H1 (cell line): ENCODE data around the gene KLHL14. TPM values are rescaled to one million over a fixed set of nuclear protein-coding genes. Genes with fewer than 3 reads are reported as not detected.

Source experiments
- CTCF ChIA-PET: fragments of 300-600 bp; sonication (Branson Sonifier 250); formaldehyde crosslinking; loops from one replicate; lab custom pipeline; 2021; ENCODE audit not compliant: partially characterized antibody; lab: Charles Lee
- POLR2A ChIA-PET: fragments of 300-600 bp; sonication (Branson Sonifier 250); formaldehyde crosslinking; loops from one replicate; lab custom pipeline; 2021; ENCODE audit warnings: inconsistent platforms; ENCODE audit not compliant: partially characterized antibody; lab: Charles Lee
- DNase-seq, 2 experiments: peaks; one replicate each; pipeline versions ENCODE4 v3.0.0 to v3.0.0-alpha.2; 2010 to 2022; ENCODE audit warnings: low spot score in 2 of 2, low read depth in 1 of 2, mixed read lengths in 1 of 2
- FAIRE-seq: peaks from 2 replicates; lab custom pipeline; 2011; peaks lifted over from hg19 to GRCh38; lab: Jason Lieb, UNC
- H2AFZ ChIP-seq: 2 replicates; pipeline ENCODE4 v1.8.1; 2012; ENCODE audit warnings: low read length, inconsistent platforms
- H2AK5ac ChIP-seq: 2 replicates; pipeline ENCODE4 v1.6.1; 2013; ENCODE audit warnings: low read depth, low read length
- H2BK120ac ChIP-seq: replicated peaks from 2 replicates; pipeline ENCODE3; 2013; ENCODE audit warnings: low read depth, low read length, inconsistent platforms
- H2BK12ac ChIP-seq: 2 replicates; pipeline ENCODE4 v1.6.1; 2013; ENCODE audit warnings: low read depth, low read length
- H2BK15ac ChIP-seq: 2 replicates; pipeline ENCODE4 v1.6.1; 2013; ENCODE audit warnings: low read length
- H2BK20ac ChIP-seq: 2 replicates; pipeline ENCODE4 v1.6.1; 2013; ENCODE audit warnings: low read length
- H2BK5ac ChIP-seq: 2 replicates; pipeline ENCODE4 v1.6.1; 2013; ENCODE audit warnings: low read depth, low read length
- H3K14ac ChIP-seq: 2 replicates; pipeline ENCODE4 v1.6.1; 2013; ENCODE audit warnings: inconsistent platforms; ENCODE audit not compliant: insufficient read length
- H3K18ac ChIP-seq: 2 replicates; pipeline ENCODE4 v1.6.1; 2013; ENCODE audit warnings: low read length; ENCODE audit errors: extremely low read depth
- H3K23ac ChIP-seq: 2 replicates; pipeline ENCODE4 v1.6.1; 2013; ENCODE audit warnings: inconsistent platforms; ENCODE audit not compliant: insufficient read length
- H3K23me2 ChIP-seq: 2 replicates; pipeline ENCODE4 v1.6.1; 2013; ENCODE audit warnings: low read depth, low read length
- H3K27ac ChIP-seq: 2 replicates; pipeline ENCODE4 v1.6.1; 2011; ENCODE audit warnings: low read depth, low read length, inconsistent platforms
- H3K27me3 ChIP-seq, 4 experiments: replicated peaks in 1 of 4; 1 replicate in 1 of 4; 2 replicates in 3 of 4; pipeline versions ENCODE4 v1.6.1 to v1.8.1; 2011 to 2013; ENCODE audit warnings: low read length in 3 of 4, mild to moderate bottlenecking in 3 of 4, inconsistent platforms in 2 of 4, mixed read lengths in 2 of 4, moderate library complexity in 1 of 4; ENCODE audit not compliant: control insufficient read depth in 3 of 4, insufficient read depth in 3 of 4; ENCODE audit errors: extremely low read depth in 1 of 4
- H3K36me3 ChIP-seq, 4 experiments: 2 replicates each; pipeline versions ENCODE4 v1.6.1 to v1.8.1; 2011 to 2013; ENCODE audit warnings: mild to moderate bottlenecking in 4 of 4, low read length in 3 of 4, moderate library complexity in 2 of 4, control low read depth in 1 of 4, inconsistent platforms in 1 of 4; ENCODE audit not compliant: insufficient read depth in 4 of 4, control insufficient read depth in 2 of 4
- H3K4ac ChIP-seq: replicated peaks from 2 replicates; pipeline ENCODE3; 2013; ENCODE audit warnings: low read length, low read depth, mixed read lengths, inconsistent platforms; ENCODE audit not compliant: insufficient read length
- H3K4me1 ChIP-seq, 4 experiments: replicated peaks in 1 of 4; 1 replicate in 1 of 4; 2 replicates in 3 of 4; pipeline versions ENCODE4 v1.6.1 to v1.8.1; 2011 to 2013; ENCODE audit warnings: low read length in 3 of 4, inconsistent platforms in 2 of 4, mixed read lengths in 1 of 4; ENCODE audit not compliant: insufficient read depth in 4 of 4, control insufficient read depth in 3 of 4
- H3K4me2 ChIP-seq, 2 experiments: 2 replicates each; pipeline versions ENCODE4 v1.6.1 to v1.8.1; 2011 to 2013; ENCODE audit warnings: low read depth in 2 of 2, low read length in 2 of 2, control low read depth in 1 of 2, inconsistent platforms in 1 of 2, mild to moderate bottlenecking in 1 of 2; ENCODE audit not compliant: insufficient read depth in 1 of 2
- H3K4me3 ChIP-seq, 4 experiments: fragments of 200-600, 300-600 bp in 1 of 4; sonication (generic), shearing (Covaris generic), sonication (Bioruptor Twin) in 1 of 4; 2 replicates each; pipeline versions ENCODE4 v1.5.1 to v1.8.1; 2011 to 2016; ENCODE audit warnings: low read length in 4 of 4, low read depth in 3 of 4, control low read depth in 2 of 4, inconsistent platforms in 2 of 4, mild to moderate bottlenecking in 2 of 4, mixed read lengths in 1 of 4, moderate library complexity in 1 of 4; ENCODE audit not compliant: insufficient read depth in 2 of 4; ENCODE audit errors: extremely low read depth in 1 of 4
- H3K56ac ChIP-seq: replicated peaks from 2 replicates; pipeline ENCODE3; 2013; ENCODE audit warnings: low read depth, mild to moderate bottlenecking, mixed read lengths, low read length, inconsistent platforms; ENCODE audit not compliant: insufficient read length
- H3K79me1 ChIP-seq: 2 replicates; pipeline ENCODE4 v1.6.1; 2013; ENCODE audit warnings: low read depth, low read length, control low read depth
- H3K79me2 ChIP-seq, 2 experiments: 2 replicates each; pipeline versions ENCODE4 v1.6.1 to v1.8.1; 2012 to 2013; ENCODE audit warnings: low read length in 2 of 2, mild to moderate bottlenecking in 2 of 2, inconsistent platforms in 1 of 2; ENCODE audit not compliant: insufficient read depth in 2 of 2, control insufficient read depth in 1 of 2
- H3K9ac ChIP-seq, 4 experiments: replicated peaks in 1 of 4; 1 replicate in 1 of 4; 2 replicates in 3 of 4; pipeline versions ENCODE4 v1.6.1 to v1.8.1; 2011 to 2013; ENCODE audit warnings: low read depth in 3 of 4, low read length in 3 of 4, control low read depth in 2 of 4, mild to moderate bottlenecking in 2 of 4, moderate library complexity in 2 of 4, inconsistent platforms in 1 of 4; ENCODE audit errors: extremely low read depth in 1 of 4
- H3K9me3 ChIP-seq, 2 experiments: 2 replicates each; pipeline versions ENCODE4 v1.6.1 to v1.8.1; 2012 to 2013; ENCODE audit warnings: mild to moderate bottlenecking in 2 of 2, moderate library complexity in 2 of 2, control low read depth in 1 of 2, inconsistent platforms in 1 of 2, low read depth in 1 of 2, low read length in 1 of 2, mixed read lengths in 1 of 2; ENCODE audit not compliant: insufficient read depth in 2 of 2
- H4K20me1 ChIP-seq, 2 experiments: replicated peaks in 1 of 2; 2 replicates each; pipeline versions ENCODE3 to v1.8.1; 2011 to 2013; ENCODE audit warnings: inconsistent platforms in 2 of 2, low read length in 2 of 2, mild to moderate bottlenecking in 1 of 2; ENCODE audit not compliant: insufficient read depth in 2 of 2, control insufficient read depth in 1 of 2
- H4K5ac ChIP-seq: 2 replicates; pipeline ENCODE4 v1.6.1; 2013; ENCODE audit warnings: low read length, low read depth, mixed read lengths, inconsistent platforms; ENCODE audit not compliant: insufficient read length
- H4K8ac ChIP-seq: 2 replicates; pipeline ENCODE4 v1.8.0; 2013; ENCODE audit warnings: mild to moderate bottlenecking, moderate library complexity, low read length, inconsistent platforms; ENCODE audit not compliant: insufficient read depth; ENCODE audit errors: extremely low read depth
- H4K91ac ChIP-seq: replicated peaks from 2 replicates; pipeline ENCODE3; 2013; ENCODE audit warnings: low read length, mixed read lengths, inconsistent platforms; ENCODE audit not compliant: insufficient read length
- JUND ChIP-seq: IDR thresholded peaks from 2 replicates; pipeline ENCODE4 v1.6.1; 2011; ENCODE audit warnings: mild to moderate bottlenecking, improper control_type of control experiment, low read length
- MAFK ChIP-seq: IDR thresholded peaks from 2 replicates; pipeline ENCODE4 v1.6.1; 2012; ENCODE audit warnings: low read depth, mild to moderate bottlenecking, improper control_type of control experiment, low read length
- WGBS, 2 experiments: shearing (Covaris generic) in 1 of 2; methylation state at CpG; one replicate each; pipeline versions ENCODE4 v1.1.6 to v1.1.7; 2013 to 2015; ENCODE audit warnings: low lambda C conversion rate in 2 of 2, mixed read lengths in 2 of 2, inconsistent platforms in 1 of 2, low coverage in 1 of 2, missing lambda C conversion rate in 1 of 2; ENCODE audit not compliant: insufficient replicate concordance in 2 of 2, insufficient coverage in 1 of 2, insufficient read length in 1 of 2; ENCODE audit errors: extremely low coverage in 1 of 2, missing lambda C conversion rate in 1 of 2; 5-methylcytosine and 5-hydroxymethylcytosine counted together
- polyA plus RNA-seq, 7 experiments: library from polyadenylated mRNA; depleted of rRNA in 3 of 7; stranded (reverse) in 5 of 7; unstranded in 2 of 7; fragments of >200 nt in 5 of 7; fragments of 200-250 nt in 2 of 7; gene quantifications; 1 replicate in 5 of 7; 2 replicates in 1 of 7; 4 replicates in 1 of 7; pipeline versions ENCODE4 v1.2.1 to v1.2.3, GENCODE V29; 2011 to 2013; ENCODE audit warnings: missing spikeins in 2 of 7, mixed read lengths in 2 of 7
- total RNA-seq: library from RNA; stranded (reverse); fragmentation: NEBNext Ultra II Directional; extraction: Animal tissue kit (Norgen Biotek cat#: 25700); gene quantifications from 2 replicates; pipeline ENCODE4 v1.2.1, GENCODE V29; 2021

The KLHL14 gene
- total and polyA plus RNA-seq, 2 of the 8 experiments (the other 6 are each of a cell fraction or from before 2014, with no cell fraction given): 1.1 to 1.2 TPM

GRCh38 chr18:32734442-32734841 lies 38.4 kb downstream of the KLHL14 start:
- no peak overlapping the region for H3K9ac ChIP-seq
- no peak overlapping the region for H4K5ac ChIP-seq
- no peaks in the 10 kb centered on the region for H3K23me2 ChIP-seq
- no peak overlapping the region for H4K8ac ChIP-seq
- no peaks in the 10 kb centered on the region for H3K79me1 ChIP-seq
- H3K27ac ChIP-seq: no peak overlapping the region
- TF ChIP-seq MAFK (peak; percentile 32; the same call in 1 of the 2 replicates), JUND (no peak)
- no peak for DNase-seq
- H2BK20ac ChIP-seq: no peak overlapping the region
- H3K9me3 ChIP-seq: no peaks in the 10 kb centered on the region
- H3K4me3 ChIP-seq: no peak overlapping the region
- no peak overlapping the region for H3K18ac ChIP-seq
- H3K27me3 ChIP-seq: no peaks in the 10 kb centered on the region
- no peaks in the 10 kb centered on the region for H3K36me3 ChIP-seq
- no peak overlapping the region for H2BK15ac ChIP-seq
- WGBS, 2 experiments: 90% methylated on average over 2 of the region's 2 CpGs; no CpG with 5 or more reads in 1 of the 2 experiments
- H3K56ac ChIP-seq: no peak overlapping the region
- H3K23ac ChIP-seq: no peak overlapping the region
- CTCF ChIA-PET: interaction anchor here (1.0 to 1.5 kb wide), 4 partner anchors 8 to 196 kb away, joined by 3 read pairs; no protein-coding TSS in a partner anchor
- no peak overlapping the region for H3K14ac ChIP-seq
- no peak overlapping the region for H4K91ac ChIP-seq
- H3K4me2 ChIP-seq: no peak overlapping the region
- H2BK120ac ChIP-seq: no peak overlapping the region
- no peak overlapping the region for H2AK5ac ChIP-seq
- FAIRE-seq: no peak
- H3K4me1 ChIP-seq: peaks cover 0 to 2% (median 0%) of the 10 kb centered on the region in 4 experiments; a peak in 1 of 7 replicates
- POLR2A ChIA-PET: no interaction called here
- no peak overlapping the region for H3K4ac ChIP-seq
- H2AFZ ChIP-seq: no peak overlapping the region
- H3K79me2 ChIP-seq: no peaks in the 10 kb centered on the region
- H2BK12ac ChIP-seq: no peak overlapping the region
- H2BK5ac ChIP-seq: no peak overlapping the region
- H4K20me1 ChIP-seq: no peaks in the 10 kb centered on the region
